Measurements from ENCODE around the gene ZPR1. TPM values are rescaled to one million over a fixed set of nuclear protein-coding genes. Genes with fewer than 3 reads are reported as not detected.
"Not testable (repeated sequence)": the region's sequence is repeated elsewhere in the genome, so short reads cannot be mapped to it uniquely, and the experiment has no call there.

Gene ZPR1
- total RNA-seq, 1 donor from 2014 or later, result 48.1 TPM

GRCh38 chr11:116792144-116792868, 4.5 kb upstream of the ZPR1 start:
- no peak for DNase-seq (ENCODE audit: low spot score)

GRCh38 chr11:116791813-116792143, 4.0 kb upstream of the ZPR1 start, which contains the start of gene APOA5:
APOA5 (minus strand) TSS chr11:116791879; CDS start chr11:116791860, 19 bp downstream.
- DNase-seq (ENCODE audit: low spot score), result no peak

GRCh38 chr11:116791002-116791812, 3.4 kb upstream of the ZPR1 start:
- peak; percentile 74 for DNase-seq (ENCODE audit: low spot score)

- DNase-seq (ENCODE audit: low spot score), result no peak
Measured at GRCh38 chr11:116790167-116791001, 2.6 kb upstream of the ZPR1 start.

GRCh38 chr11:116788975-116789374, 1.2 kb upstream of the ZPR1 start:
- DNase-seq (ENCODE audit: low spot score), result no peak

DNA sequence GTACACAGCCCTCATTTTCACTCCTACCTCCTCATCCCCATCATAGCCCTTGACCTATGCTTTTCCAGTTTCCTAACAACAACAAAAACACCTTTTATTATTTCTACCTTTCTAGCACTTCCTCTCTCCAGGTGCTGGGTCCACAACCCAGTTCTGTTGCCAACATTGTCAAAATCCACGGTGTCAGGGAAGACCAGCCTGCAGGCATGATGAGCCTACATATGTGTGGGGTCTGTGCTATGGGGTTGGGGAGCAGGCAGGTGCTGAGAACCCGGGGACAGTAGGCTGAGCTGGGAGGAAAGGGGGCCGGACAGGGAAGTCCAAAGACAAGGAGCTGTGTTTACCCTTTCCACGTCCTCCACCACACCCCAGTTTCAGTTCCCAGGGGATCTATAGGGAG, 711 bp upstream of the ZPR1 start:
- DNase-seq (ENCODE audit: low spot score), result no peak

DNA sequence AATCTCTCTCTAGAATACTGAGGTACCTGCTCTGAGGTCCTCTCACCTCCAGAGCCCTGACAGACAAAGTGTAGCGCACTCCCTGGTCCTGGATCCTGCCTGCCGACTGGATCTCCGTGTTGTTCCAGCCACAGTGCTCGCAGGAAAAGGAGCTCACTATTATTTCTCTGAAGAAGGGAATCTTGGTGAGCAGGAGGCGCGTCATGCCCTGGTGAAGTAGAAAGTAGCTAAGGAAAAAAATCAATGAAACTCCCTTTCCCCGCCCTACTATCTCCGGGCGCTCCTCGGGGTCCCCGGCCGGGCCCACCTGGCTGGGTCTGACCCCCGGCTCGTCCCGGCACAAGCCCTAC, 412 bp downstream of the ZPR1 start:
- no peak for DNase-seq (ENCODE audit: low spot score)

- no peak for DNase-seq (ENCODE audit: low spot score)
Measured at GRCh38 chr11:116786966-116787365, 857 bp downstream of the ZPR1 start.

GRCh38 chr11:116786326-116786725, 1.5 kb downstream of the ZPR1 start:
- DNase-seq (ENCODE audit: low spot score), result no peak

DNA sequence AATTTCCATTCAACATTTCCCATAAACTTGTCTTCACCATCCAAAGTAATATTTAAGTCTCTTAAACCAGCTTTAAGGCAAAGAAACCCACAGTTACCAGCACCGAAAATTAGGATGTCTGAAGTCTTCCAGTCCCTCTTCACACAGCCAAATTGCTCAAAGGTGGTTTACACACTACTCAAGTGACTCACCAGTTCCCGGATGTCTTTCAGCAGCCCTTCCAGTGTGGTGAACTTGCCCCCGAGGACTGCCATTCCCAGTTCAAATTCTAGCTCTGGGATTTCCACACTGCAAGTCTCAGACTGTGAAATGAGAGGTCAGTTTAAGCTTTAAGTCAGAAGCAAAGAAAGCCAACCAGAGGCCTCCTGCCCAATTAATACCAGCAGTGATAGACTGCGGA, 5.1 kb downstream of the ZPR1 start:
- DNase-seq (ENCODE audit: low spot score), result no peak

- no peak for DNase-seq (ENCODE audit: low spot score)
Measured at GRCh38 chr11:116778556-116778955, 9.3 kb downstream of the ZPR1 start.

DNA sequence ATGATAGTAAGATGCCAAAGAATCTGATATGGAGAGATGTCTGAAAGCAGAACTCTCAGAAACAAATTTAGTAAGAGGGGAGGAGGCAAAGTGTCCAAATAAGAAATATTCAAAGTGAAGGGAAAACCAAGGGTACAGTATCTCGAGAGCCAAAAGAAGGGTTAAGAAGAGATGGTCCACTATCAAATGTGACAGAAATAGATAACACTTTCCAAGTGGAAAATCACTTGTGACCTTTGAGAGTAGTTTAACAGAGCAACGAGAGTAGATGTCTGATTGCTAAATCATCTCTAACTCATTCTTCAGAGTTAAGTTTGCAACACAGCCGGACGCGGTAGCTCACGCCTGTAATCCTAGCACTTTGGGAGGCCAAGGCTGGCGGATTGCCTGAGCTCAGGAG, 10.8 kb downstream of the ZPR1 start:
- DNase-seq (ENCODE audit: low spot score), result no peak

DNA sequence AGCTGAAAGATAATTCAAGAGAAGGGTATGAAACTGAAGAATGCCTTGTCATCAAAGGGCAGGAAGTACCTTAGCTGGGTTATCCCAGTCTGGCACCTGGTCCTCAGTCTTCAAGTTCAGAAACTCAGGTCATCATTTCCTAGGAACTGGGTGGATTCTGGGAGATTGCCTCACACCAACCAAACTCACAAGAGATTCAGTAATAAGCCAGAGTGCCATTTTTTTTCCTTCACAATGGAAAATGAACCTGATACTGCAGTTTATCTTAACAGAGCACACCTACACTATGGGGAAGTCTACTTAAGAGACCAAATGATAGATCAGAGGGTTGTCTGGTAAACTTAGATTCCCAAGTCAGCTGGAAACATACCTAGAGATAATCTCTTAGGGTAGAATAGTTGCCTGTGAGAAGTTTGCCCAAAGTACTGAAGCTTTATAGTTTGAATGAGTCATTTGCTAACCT, 11.3 kb downstream of the ZPR1 start:
- no peak for DNase-seq (ENCODE audit: low spot score)

DNA sequence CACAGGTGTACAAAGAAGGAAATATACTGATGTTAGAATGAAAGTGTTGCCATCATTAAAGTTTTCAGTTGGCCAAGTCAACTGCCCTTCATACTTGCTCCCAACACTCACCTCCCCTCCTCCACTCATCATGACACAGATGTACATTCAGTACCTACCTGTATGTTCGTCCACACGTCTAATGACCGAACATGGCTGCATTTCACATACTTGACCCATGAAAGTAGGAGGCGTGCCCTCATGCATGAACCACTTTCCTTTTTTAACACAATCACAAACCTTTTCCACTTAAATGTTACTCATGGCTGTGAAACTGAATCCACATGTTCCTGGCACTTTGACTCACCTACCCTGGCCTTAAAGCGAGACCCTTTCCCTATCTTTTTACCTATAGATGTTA, 11.8 kb downstream of the ZPR1 start:
- DNase-seq (ENCODE audit: low spot score), result no peak

- DNase-seq (ENCODE audit: low spot score), result no peak
Measured at GRCh38 chr11:116774661-116775060, 13.2 kb downstream of the ZPR1 start.

DNA sequence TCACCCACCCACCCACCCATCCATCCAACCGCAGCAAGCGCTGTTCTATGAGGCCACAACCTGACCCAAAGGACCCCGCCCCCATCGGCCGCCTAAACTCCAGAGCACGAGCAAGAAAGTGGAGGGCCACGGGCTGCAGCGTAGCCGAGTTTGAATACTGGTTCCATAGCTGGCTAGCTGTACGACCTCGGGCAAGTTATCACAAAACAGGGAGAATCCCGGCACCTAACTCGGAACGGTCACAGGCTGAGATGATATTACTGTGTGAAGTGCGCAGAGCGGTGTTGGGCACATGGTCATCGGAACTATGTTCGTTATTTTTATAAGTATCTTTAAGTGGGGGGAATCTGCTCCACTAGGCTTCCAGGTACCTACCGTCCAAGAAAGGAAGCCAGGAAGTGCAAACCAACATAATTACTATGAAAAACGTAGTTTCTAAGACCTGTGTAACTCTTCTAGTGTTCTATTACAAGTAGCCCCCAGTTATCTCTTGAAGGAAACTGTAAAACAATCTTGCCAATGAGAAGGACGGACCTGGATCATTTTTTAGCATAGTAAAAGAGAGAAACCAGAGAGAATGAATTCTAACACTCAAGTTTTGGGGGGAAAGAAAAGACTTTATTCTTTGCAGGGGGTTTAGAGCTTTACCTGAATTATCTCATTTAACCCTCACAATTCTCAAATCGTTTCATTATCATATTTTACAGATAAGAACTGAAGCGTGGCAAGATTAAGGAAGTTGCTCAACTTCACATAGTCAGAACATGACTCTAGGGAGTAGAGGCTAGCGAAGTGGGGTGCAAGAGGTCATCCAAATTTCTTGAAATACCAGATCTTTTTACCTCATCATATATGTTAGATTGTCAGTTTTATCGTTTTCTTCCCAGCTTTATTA, 14.4 kb downstream of the ZPR1 start:
- no peak for DNase-seq (ENCODE audit: low spot score)

- peak; percentile 92 for DNase-seq (ENCODE audit: low spot score)
Measured at GRCh38 chr11:116772443-116773202, 15.2 kb downstream of the ZPR1 start, which contains the start of gene BUD13. BUD13 (minus strand) TSS chr11:116772987; CDS start chr11:116772964, 23 bp downstream.

DNA sequence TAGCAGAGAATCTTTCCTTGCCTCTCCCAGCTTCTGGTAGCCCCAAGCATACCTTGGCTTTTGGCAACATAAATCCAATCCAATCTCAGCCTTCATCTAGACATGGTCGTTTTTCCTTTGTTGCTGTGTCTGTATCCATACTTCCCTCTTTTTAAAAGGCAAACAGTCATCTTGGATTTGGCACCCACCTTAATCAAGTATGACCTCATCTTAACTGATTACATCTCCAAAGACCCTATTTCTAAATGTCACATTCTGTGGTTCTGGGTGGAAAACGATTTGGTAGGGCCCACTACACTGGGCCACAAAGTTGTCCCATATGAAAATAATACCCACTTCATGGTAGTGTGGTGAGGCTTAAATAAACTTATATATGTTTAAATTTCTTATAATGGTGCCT, 15.9 kb downstream of the ZPR1 start:
- DNase-seq (ENCODE audit: low spot score), result no peak

GRCh38 chr11:116762132-116762531, 25.7 kb downstream of the ZPR1 start:
- no peak for DNase-seq (ENCODE audit: low spot score)

DNA sequence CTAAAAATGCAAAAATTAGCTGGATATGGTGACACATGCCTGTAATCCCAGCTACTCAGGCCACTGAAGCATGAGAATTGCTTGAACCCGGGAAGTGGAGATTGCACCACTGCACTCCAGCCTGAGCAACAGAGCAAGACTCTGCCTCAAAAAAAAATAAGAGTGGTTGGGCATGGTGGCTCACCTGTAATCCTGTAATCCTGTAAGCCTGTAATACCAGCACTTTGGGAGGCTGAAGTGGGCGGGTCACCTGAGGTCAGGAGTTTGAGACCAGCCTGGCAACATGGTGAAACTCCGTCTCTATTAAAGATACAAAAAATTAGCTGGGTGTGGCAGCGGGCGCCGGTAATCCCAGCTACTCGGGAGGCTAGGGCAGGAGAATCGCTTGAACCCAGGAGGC, 31.8 kb downstream of the ZPR1 start:
- not testable (repeated sequence) for DNase-seq (ENCODE audit: low spot score)
